ENCODE measurements around the gene KRTCAP2.
"Not testable (repeated sequence)": the region's sequence is repeated elsewhere in the genome, so short reads cannot be mapped to it uniquely, and the experiment has no call there.

The KRTCAP2 gene

DNA sequence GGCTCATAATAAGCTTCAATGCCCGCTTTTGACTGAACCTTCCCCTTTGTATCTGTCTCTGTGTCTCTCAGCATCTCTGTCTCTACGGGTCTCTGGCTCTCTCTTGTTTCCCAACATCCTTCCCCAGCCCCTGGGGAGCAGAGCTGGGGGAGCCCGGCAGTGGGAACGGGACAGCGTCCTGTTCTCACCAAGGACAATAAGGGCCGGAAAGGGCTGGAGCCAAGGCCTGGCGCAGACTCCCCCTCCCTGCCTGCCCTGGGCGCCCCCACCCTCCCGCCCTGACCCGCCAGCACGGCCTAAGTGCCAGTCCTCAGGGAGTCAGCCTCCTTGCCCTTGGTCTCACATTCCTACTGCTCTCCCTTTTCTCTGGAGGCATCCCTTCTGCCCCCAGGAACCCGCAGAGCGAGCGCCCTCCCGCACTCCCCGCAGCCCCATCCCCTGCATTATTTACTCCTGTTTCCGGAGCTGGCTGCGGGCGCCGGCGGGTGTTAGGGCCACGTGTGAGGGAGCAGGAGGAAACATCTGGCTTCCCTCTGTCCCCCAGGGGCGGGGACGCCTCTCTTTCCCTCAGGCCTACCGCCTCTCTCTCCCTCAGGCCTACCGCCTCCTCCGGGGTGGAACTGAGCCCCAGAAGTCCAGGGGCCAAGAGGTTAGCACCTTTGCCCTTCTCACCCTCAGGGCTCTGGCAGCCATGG, 6.5 kb downstream of the KRTCAP2 start:
- no peak overlapping the region for H3K9ac ChIP-seq (ENCODE audit: low read length)
- H3K9me2 ChIP-seq (replicated peaks; ENCODE audit: insufficient read depth, low read length), result no peaks in the 10 kb centered on the region
- no peak overlapping the region for H3K4me3 ChIP-seq (ENCODE audit: low read length)
- H4K20me1 ChIP-seq (ENCODE audit: insufficient read depth, low read length), result no peaks in the 10 kb centered on the region
- no peak overlapping the region for H3K4me2 ChIP-seq (ENCODE audit: low read depth, low read length)
- peaks cover 4% of the 10 kb centered on the region for H3K79me2 ChIP-seq (ENCODE audit: low read length)
- no peak overlapping the region for H3K27ac ChIP-seq (ENCODE audit: low read length)
- 0 out of 2 replicates have a peak, but pooled peaks cover 5% of the 10 kb centered on the region for H3F3A ChIP-seq (ENCODE audit: insufficient read depth, low read length)
- no peaks in the 10 kb centered on the region for H3K9me3 ChIP-seq (replicated peaks; ENCODE audit: insufficient read depth, low read length)
- no peak for DNase-seq
- TF ChIP-seq CTCF (IDR thresholded peaks at IDR 0.05; ENCODE audit: low read length), result no peak
- no peak for TF ChIP-seq EZH2 (optimal IDR thresholded peaks at IDR 0.05; ENCODE audit: low read depth, low read length)
- no peak for TF ChIP-seq EZH2phosphoT487 (IDR thresholded peaks at IDR 0.05; ENCODE audit: low read length)
- H3K27me3 ChIP-seq (replicated peaks; ENCODE audit: insufficient read depth, low read length), result no peaks in the 10 kb centered on the region
- H3K4me1 ChIP-seq (ENCODE audit: low read length), result peaks cover 3% of the 10 kb centered on the region; the same call in 1 of the 2 replicates
- H2AFZ ChIP-seq (ENCODE audit: low read length), result no peak overlapping the region
- no peaks in the 10 kb centered on the region for H3K36me3 ChIP-seq (replicated peaks; ENCODE audit: insufficient read depth, low read length)

DNA sequence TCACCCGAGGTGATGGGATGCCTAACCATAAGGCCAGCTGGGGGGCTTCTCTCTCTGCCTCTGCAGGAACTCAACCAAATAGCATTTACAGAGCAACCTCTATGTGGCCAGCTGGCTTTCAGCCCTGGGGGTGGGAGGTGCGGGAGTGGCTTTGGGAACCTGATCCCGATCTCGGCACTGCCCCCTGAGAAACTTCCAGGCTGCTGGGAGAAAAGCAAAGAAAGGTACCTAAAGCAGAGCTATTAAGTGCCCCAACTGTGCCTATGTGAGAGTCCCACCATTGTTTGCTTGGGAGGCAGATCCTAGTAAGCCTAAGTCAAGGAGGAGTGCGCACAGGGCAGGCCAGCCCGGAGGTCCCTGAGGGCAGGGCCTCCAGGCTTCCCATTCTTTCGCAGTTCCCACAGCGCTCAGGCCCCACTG, 7.0 kb downstream of the KRTCAP2 start:
- H3K4me1 ChIP-seq (ENCODE audit: low read length), result peaks cover 3% of the 10 kb centered on the region; the same call in 1 of the 2 replicates
- 0 out of 2 replicates have a peak, but pooled peaks cover 5% of the 10 kb centered on the region for H3F3A ChIP-seq (ENCODE audit: insufficient read depth, low read length)
- no peak for TF ChIP-seq CTCF (IDR thresholded peaks at IDR 0.05; ENCODE audit: low read length)
- TF ChIP-seq EZH2phosphoT487 (IDR thresholded peaks at IDR 0.05; ENCODE audit: low read length), result no peak
- no peak for TF ChIP-seq EZH2 (optimal IDR thresholded peaks at IDR 0.05; ENCODE audit: low read depth, low read length)
- no peak overlapping the region for H3K4me3 ChIP-seq (ENCODE audit: low read length)
- H3K4me2 ChIP-seq (ENCODE audit: low read depth, low read length), result no peak overlapping the region
- no peaks in the 10 kb centered on the region for H3K9me2 ChIP-seq (replicated peaks; ENCODE audit: insufficient read depth, low read length)
- H4K20me1 ChIP-seq (ENCODE audit: insufficient read depth, low read length), result no peaks in the 10 kb centered on the region
- no peak for DNase-seq
- no peaks in the 10 kb centered on the region for H3K27me3 ChIP-seq (replicated peaks; ENCODE audit: insufficient read depth, low read length)
- H3K9ac ChIP-seq (ENCODE audit: low read length), result no peak overlapping the region
- no peak overlapping the region for H3K27ac ChIP-seq (ENCODE audit: low read length)
- no peak overlapping the region for H2AFZ ChIP-seq (ENCODE audit: low read length)
- H3K9me3 ChIP-seq (replicated peaks; ENCODE audit: insufficient read depth, low read length), result no peaks in the 10 kb centered on the region
- no peaks in the 10 kb centered on the region for H3K36me3 ChIP-seq (replicated peaks; ENCODE audit: insufficient read depth, low read length)
- no peaks in the 10 kb centered on the region for H3K79me2 ChIP-seq (ENCODE audit: low read length)

DNA sequence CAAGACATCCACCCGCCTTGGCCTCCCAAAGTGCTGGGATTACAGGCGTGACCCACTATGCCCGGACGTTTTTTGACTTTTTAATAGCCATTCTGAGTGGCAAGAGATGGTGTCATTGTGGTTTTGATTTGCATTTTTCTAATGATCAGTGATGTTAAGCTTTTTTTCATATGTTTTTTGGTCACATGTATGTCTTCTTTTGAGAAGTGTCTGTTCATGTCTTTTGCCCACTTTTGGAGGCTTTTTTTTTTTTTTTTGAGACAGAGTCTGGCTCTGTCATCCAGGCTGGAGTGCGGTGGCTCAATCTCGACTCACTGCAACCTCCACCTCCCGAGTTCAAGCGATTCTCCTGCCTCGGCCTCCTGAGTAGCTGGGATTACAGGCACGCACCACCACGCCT, 8.5 kb downstream of the KRTCAP2 start:
- not testable (repeated sequence) for H3K9ac ChIP-seq (ENCODE audit: low read length); H3F3A ChIP-seq (ENCODE audit: insufficient read depth, low read length); H3K9me2 ChIP-seq (replicated peaks; ENCODE audit: insufficient read depth, low read length); DNase-seq; H3K4me3 ChIP-seq (ENCODE audit: low read length); H2AFZ ChIP-seq (ENCODE audit: low read length); H3K36me3 ChIP-seq (replicated peaks; ENCODE audit: insufficient read depth, low read length); H3K4me2 ChIP-seq (ENCODE audit: low read depth, low read length); H3K79me2 ChIP-seq (ENCODE audit: low read length); H3K27ac ChIP-seq (ENCODE audit: low read length); H3K27me3 ChIP-seq (replicated peaks; ENCODE audit: insufficient read depth, low read length); H3K9me3 ChIP-seq (replicated peaks; ENCODE audit: insufficient read depth, low read length); H4K20me1 ChIP-seq (ENCODE audit: insufficient read depth, low read length); H3K4me1 ChIP-seq (ENCODE audit: low read length)

DNA sequence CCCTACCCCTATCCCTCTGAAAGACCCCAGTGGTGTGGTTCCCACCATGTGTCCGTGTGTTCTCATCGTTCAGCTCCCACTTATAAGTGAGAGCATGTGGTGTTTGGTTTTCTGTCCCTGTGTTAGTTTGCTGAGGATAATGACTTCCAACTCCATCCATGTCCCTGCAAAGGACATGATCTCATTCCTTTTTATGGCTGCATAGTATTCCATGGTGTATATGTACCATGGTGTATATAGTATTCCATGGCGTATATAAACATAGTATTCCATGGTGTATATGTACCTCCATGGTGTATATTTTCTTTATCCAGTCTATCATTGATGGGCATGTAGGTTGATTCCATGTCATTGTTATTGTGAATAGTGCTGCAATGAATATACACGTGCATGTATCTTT, 9.3 kb downstream of the KRTCAP2 start:
- H3K9me2 ChIP-seq (replicated peaks; ENCODE audit: insufficient read depth, low read length); H4K20me1 ChIP-seq (ENCODE audit: insufficient read depth, low read length); H3K4me2 ChIP-seq (ENCODE audit: low read depth, low read length); H3K27ac ChIP-seq (ENCODE audit: low read length); H3K36me3 ChIP-seq (replicated peaks; ENCODE audit: insufficient read depth, low read length); H3K9ac ChIP-seq (ENCODE audit: low read length); H3K4me1 ChIP-seq (ENCODE audit: low read length); H2AFZ ChIP-seq (ENCODE audit: low read length); H3K79me2 ChIP-seq (ENCODE audit: low read length); H3K9me3 ChIP-seq (replicated peaks; ENCODE audit: insufficient read depth, low read length); DNase-seq; H3F3A ChIP-seq (ENCODE audit: insufficient read depth, low read length); H3K4me3 ChIP-seq (ENCODE audit: low read length): not testable (repeated sequence)
- H3K27me3 ChIP-seq (replicated peaks; ENCODE audit: insufficient read depth, low read length), result peaks cover 14% of the 10 kb centered on the region

DNA sequence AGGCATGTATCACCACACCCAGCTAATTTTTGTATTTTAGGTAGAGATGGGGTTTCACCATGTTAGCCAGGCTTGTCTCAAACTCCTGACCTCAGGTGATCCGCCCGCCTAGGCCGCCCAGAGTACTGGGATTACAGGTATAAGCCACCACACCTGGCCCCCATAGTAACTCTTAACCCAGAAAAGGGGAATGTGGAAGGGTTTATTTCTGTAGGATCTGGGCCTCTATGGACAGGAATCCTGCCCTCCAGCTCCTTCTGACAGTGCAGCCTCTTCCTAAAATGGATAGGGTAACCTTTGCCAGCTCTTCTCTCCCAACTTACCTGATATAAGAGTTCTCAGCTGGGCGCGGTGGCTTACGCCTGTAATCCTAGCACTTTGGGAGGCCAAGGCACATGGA, 10.5 kb downstream of the KRTCAP2 start:
- not testable (repeated sequence) for DNase-seq

More for the DNA sequence above, 10.5 kb downstream of the KRTCAP2 start:
- not testable (repeated sequence) for H3K79me2 ChIP-seq (ENCODE audit: low read length); H3K27ac ChIP-seq (ENCODE audit: low read length); H4K20me1 ChIP-seq (ENCODE audit: insufficient read depth, low read length); H3K9me2 ChIP-seq (replicated peaks; ENCODE audit: insufficient read depth, low read length); H3K4me1 ChIP-seq (ENCODE audit: low read length); H3K36me3 ChIP-seq (replicated peaks; ENCODE audit: insufficient read depth, low read length); H2AFZ ChIP-seq (ENCODE audit: low read length); H3F3A ChIP-seq (ENCODE audit: insufficient read depth, low read length); H3K9me3 ChIP-seq (replicated peaks; ENCODE audit: insufficient read depth, low read length); H3K9ac ChIP-seq (ENCODE audit: low read length); H3K4me3 ChIP-seq (ENCODE audit: low read length); H3K4me2 ChIP-seq (ENCODE audit: low read depth, low read length)
- peaks cover 17% of the 10 kb centered on the region for H3K27me3 ChIP-seq (replicated peaks; ENCODE audit: insufficient read depth, low read length)
